PC-3 (cell line): ENCODE results near the gene CHD3. TPM values are rescaled to one million over a fixed set of nuclear protein-coding genes. Genes with fewer than 3 reads are reported as not detected.

Source experiments
- ATAC-seq: fragments of 200-7000 bp; cut with Tn5 transposase; 2 replicates; pipeline ENCODE4 v1.9.1; 2020; ENCODE audit warnings: mild to moderate bottlenecking, moderate library complexity
- BruUV-seq: library from RNA; stranded (reverse); fragments of 400-500 nt; replicated peaks from 2 replicates; lab custom pipeline; 2021; lab: Mats Ljungman, UMichigan
- CTCF ChIA-PET: fragments of 300-600 bp; sonication (Branson Sonifier 250); formaldehyde crosslinking; loops from one replicate; lab custom pipeline; 2022; ENCODE audit warnings: antibody characterized with exemption; lab: Charles Lee
- POLR2A ChIA-PET: fragments of 300-600 bp; sonication (Branson Sonifier 250); formaldehyde crosslinking; loops from one replicate; lab custom pipeline; 2022; ENCODE audit warnings: antibody characterized with exemption; ENCODE audit not compliant: unreplicated experiment; lab: Charles Lee
- DNase-seq: peaks from one replicate; pipeline ENCODE4 v3.0.0-alpha.2; 2015
- H2AFZ ChIP-seq: fragments of 300-600 bp; sonication (generic); 2 replicates; pipeline ENCODE4 v1.6.0; 2016; ENCODE audit warnings: antibody characterized with exemption, low read length
- H3F3A ChIP-seq: fragments of 300-600 bp; sonication (generic); one replicate; pipeline ENCODE4 v1.6.0; 2017; ENCODE audit warnings: antibody characterized with exemption, low read length, control low read depth, mild to moderate bottlenecking; ENCODE audit not compliant: unreplicated experiment
- H3K27ac ChIP-seq: fragments of 300-600 bp; sonication (generic); 2 replicates; pipeline ENCODE4 v1.5.1; 2016; ENCODE audit warnings: mild to moderate bottlenecking, low read length
- H3K27me3 ChIP-seq: fragments of 300-600 bp; sonication (generic); 2 replicates; pipeline ENCODE4 v1.6.1; 2016; ENCODE audit warnings: low read length, mixed read lengths
- H3K36me3 ChIP-seq: fragments of 300-600 bp; sonication (generic); 2 replicates; pipeline ENCODE4 v1.6.1; 2016; ENCODE audit warnings: low read depth, mixed run types, low read length, mixed read lengths
- H3K4me1 ChIP-seq: fragments of 300-600 bp; sonication (generic); 2 replicates; pipeline ENCODE4 v1.5.1; 2016; ENCODE audit warnings: low read length; ENCODE audit not compliant: insufficient read depth
- H3K4me2 ChIP-seq: fragments of 300-600 bp; sonication (generic); 2 replicates; pipeline ENCODE4 v1.6.0; 2016; ENCODE audit warnings: low read length
- H3K4me3 ChIP-seq: fragments of 300-600 bp; sonication (generic); 2 replicates; pipeline ENCODE4 v1.5.1; 2016; ENCODE audit warnings: mild to moderate bottlenecking, low read length, mixed read lengths
- H3K79me2 ChIP-seq: fragments of 300-600 bp; sonication (generic); 2 replicates; pipeline ENCODE4 v1.6.1; 2017; ENCODE audit warnings: low read length, mixed read lengths
- H3K9ac ChIP-seq: fragments of 300-600 bp; sonication (generic); 2 replicates; pipeline ENCODE4 v1.6.0; 2016; ENCODE audit warnings: mild to moderate bottlenecking, low read length
- H3K9me2 ChIP-seq: fragments of 300-600 bp; sonication (generic); replicated peaks from 2 replicates; pipeline ENCODE4 v1.6.1; 2016; ENCODE audit warnings: mixed run types, low read length, mixed read lengths
- H3K9me3 ChIP-seq: fragments of 300-600 bp; sonication (generic); 2 replicates; pipeline ENCODE4 v1.6.1; 2016; ENCODE audit warnings: low read length, mixed read lengths
- H4K20me1 ChIP-seq: fragments of 300-600 bp; sonication (generic); 2 replicates; pipeline ENCODE4 v1.6.1; 2016; ENCODE audit warnings: low read length, mixed read lengths
- CTCF ChIP-seq: fragments of 300-600 bp; sonication (generic); conservative IDR thresholded peaks from 2 replicates; pipeline ENCODE4 v1.5.1; 2017; ENCODE audit warnings: antibody characterized with exemption, low read depth, mild to moderate bottlenecking, low read length
- EZH2 ChIP-seq: fragments of 300-600 bp; sonication (generic); IDR thresholded peaks from one replicate; pipeline ENCODE4 v1.6.1; 2017; ENCODE audit warnings: antibody characterized with exemption, mild to moderate bottlenecking, low read length; ENCODE audit not compliant: unreplicated experiment
- EZH2phosphoT487 ChIP-seq: fragments of 300-600 bp; sonication (generic); IDR thresholded peaks from 2 replicates; pipeline ENCODE4 v1.6.1; 2018; ENCODE audit warnings: mild to moderate bottlenecking, antibody characterized with exemption, low read length, borderline replicate concordance
- intact Hi-C: fragments of 100-400 bp; cut with micrococcal nuclease; formaldehyde crosslinking; loops from 2 replicates; pipeline ENCODE4 v1.9.0; 2023
- total RNA-seq: library from RNA; depleted of rRNA; stranded (reverse); fragments of >200 nt; gene quantifications from 2 replicates; pipeline ENCODE4 v1.2.3, GENCODE V29; 2014

Gene CHD3
- total RNA-seq, 1 experiment from 2014 or later, result 102 TPM

DNA sequence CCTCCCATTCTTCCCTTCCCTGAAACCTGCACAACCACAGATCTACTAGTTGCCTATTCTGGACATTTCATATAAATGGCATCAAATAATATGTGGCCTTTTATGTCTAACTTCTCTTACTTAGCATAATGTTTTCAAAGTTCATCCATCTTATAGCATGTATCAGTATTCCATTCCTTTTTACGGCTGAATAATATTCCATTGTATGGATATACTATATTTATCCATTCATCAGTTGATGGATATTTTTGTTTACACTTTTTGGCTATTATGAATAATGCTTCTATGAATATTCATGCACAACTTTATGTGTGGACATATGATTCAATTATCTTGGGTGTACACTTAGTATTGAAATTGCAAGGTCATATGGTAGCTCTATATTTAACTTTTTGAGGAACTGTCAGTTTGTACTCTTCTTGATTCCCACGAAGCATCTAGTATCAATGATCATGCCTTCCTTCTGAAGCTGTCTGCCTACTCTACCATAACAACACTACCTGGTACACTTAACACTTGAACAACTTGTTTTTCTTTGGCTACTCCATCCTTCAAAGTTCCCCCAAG is 12.7 kb upstream of the CHD3 start:
- H4K20me1 ChIP-seq, result no peaks in the 10 kb centered on the region
- intact Hi-C loops, result no loop called here
- no peak overlapping the region for H3K4me2 ChIP-seq
- no peaks in the 10 kb centered on the region for H3K9me2 ChIP-seq
- DNase-seq (no peak), ATAC-seq (no peak)
- no peaks in the 10 kb centered on the region for H3K36me3 ChIP-seq
- H3K4me1 ChIP-seq, result no peaks in the 10 kb centered on the region
- no TSS peak for BruUV-seq
- ChIA-PET POLR2A (no interaction called here), CTCF (no interaction called here)
- no peaks in the 10 kb centered on the region for H3K9me3 ChIP-seq
- no peaks in the 10 kb centered on the region for H3K27me3 ChIP-seq
- no peak overlapping the region for H3K9ac ChIP-seq
- H3K79me2 ChIP-seq, result no peaks in the 10 kb centered on the region
- H2AFZ ChIP-seq, result no peak overlapping the region
- no peak overlapping the region for H3K4me3 ChIP-seq
- TF ChIP-seq EZH2, result no peak
- TF ChIP-seq CTCF, result no peak
- TF ChIP-seq EZH2phosphoT487, result no peak
- H3K27ac ChIP-seq, result no peak overlapping the region
- H3F3A ChIP-seq, result no peaks in the 10 kb centered on the region

DNA sequence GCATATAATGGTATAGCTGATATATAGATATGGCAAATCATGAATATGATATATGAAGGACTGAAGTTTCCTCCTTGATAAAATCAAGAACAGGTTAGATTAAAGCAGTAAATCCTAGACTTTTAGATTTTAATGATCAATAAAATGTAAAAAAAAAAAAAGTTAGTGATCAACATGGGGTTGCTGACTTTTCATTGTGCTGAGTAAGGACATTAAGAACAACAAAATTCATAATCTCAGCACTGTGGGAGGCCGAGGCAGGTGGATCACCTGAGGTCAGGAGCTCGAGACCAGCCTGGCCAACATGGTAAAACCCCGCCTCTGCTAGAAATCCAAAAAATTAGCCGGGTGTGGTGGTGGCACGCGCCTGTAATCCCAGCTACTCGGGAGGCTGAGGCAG is 10.4 kb upstream of the CHD3 start:
- H3K9me3 ChIP-seq, result no peaks in the 10 kb centered on the region
- no peak for DNase-seq
- no peak overlapping the region for H2AFZ ChIP-seq
- ChIA-PET CTCF (no interaction called here), POLR2A (no interaction called here)
- intact Hi-C loops, result no loop called here
- no peaks in the 10 kb centered on the region for H3K4me1 ChIP-seq
- BruUV-seq, result no TSS peak
- H4K20me1 ChIP-seq, result no peaks in the 10 kb centered on the region
- no peaks in the 10 kb centered on the region for H3K27me3 ChIP-seq
- H3K79me2 ChIP-seq, result no peaks in the 10 kb centered on the region
- H3K4me2 ChIP-seq, result no peak overlapping the region
- H3K9ac ChIP-seq, result no peak overlapping the region
- H3F3A ChIP-seq, result no peaks in the 10 kb centered on the region
- no peak overlapping the region for H3K27ac ChIP-seq
- no peaks in the 10 kb centered on the region for H3K9me2 ChIP-seq
- H3K4me3 ChIP-seq, result no peak overlapping the region
- no peaks in the 10 kb centered on the region for H3K36me3 ChIP-seq
- no peak for TF ChIP-seq EZH2
- TF ChIP-seq EZH2phosphoT487, result no peak
- TF ChIP-seq CTCF, result no peak
- no peak for ATAC-seq

- Histone ChIP-seq H3K4me2 (no peak overlapping the region), H3K9ac (no peak overlapping the region), H3K4me3 (no peak overlapping the region), H3K79me2 (peaks cover under 1% of the 10 kb centered on the region; the same call in 1 of the 2 replicates), H4K20me1 (no peaks in the 10 kb centered on the region), H2AFZ (no peak overlapping the region), H3K9me3 (no peaks in the 10 kb centered on the region), H3K9me2 (no peaks in the 10 kb centered on the region), H3K27ac (no peak overlapping the region), H3K27me3 (no peaks in the 10 kb centered on the region), H3F3A (no peaks in the 10 kb centered on the region), H3K36me3 (no peaks in the 10 kb centered on the region), H3K4me1 (0 out of 2 replicates have a peak, but pooled peaks cover 8% of the 10 kb centered on the region)
- no peak for DNase-seq
- CTCF ChIA-PET, result no interaction called here
- no TSS peak for BruUV-seq
- POLR2A ChIA-PET, result no interaction called here
- TF ChIP-seq EZH2 (no peak), CTCF (no peak), EZH2phosphoT487 (no peak)
- ATAC-seq, result no peak
- intact Hi-C loops, result no loop called here
Observed at GRCh38 chr17:7880076-7880868, 8.3 kb upstream of the CHD3 start.
